A549 (cell line): ENCODE data around the gene CTDSPL.

Experiments used
- CHD2 ChIP-seq: fragments of 150-350 bp; IDR thresholded peaks from 2 replicates; pipeline ENCODE4 v1.6.1; 2014; ENCODE audit warnings: low read length; ENCODE audit not compliant: partially characterized antibody
- CTCF ChIP-seq: fragments of >200 bp; sonication (Bioruptor Twin); formaldehyde crosslinking; IDR thresholded peaks from 3 replicates; pipeline ENCODE4 v1.5.1; 2016
- EP300 ChIP-seq, 2 experiments: fragments of >200 bp; sonication (Bioruptor Twin); formaldehyde crosslinking; IDR thresholded peaks; 2 replicates in 1 of 2; 3 replicates in 1 of 2; pipeline ENCODE4 v1.6.1; 2016 to 2017
- GATA3 ChIP-seq: IDR thresholded peaks from 2 replicates; pipeline ENCODE4 v1.6.1; 2012; ENCODE audit warnings: borderline replicate concordance
- HMGXB4 ChIP-seq: fragments of 250-450 bp; sonication (Bioruptor Pico); IDR thresholded peaks from 2 replicates; pipeline ENCODE4 v1.5.0; 2021; ENCODE audit warnings: mild to moderate bottlenecking, moderate library complexity, borderline replicate concordance
- HOXA7 ChIP-seq: fragments of 250-450 bp; sonication (Bioruptor Pico); IDR thresholded peaks from 2 replicates; pipeline ENCODE4 v1.5.0; 2020; ENCODE audit warnings: mild to moderate bottlenecking, moderate library complexity
- NR3C1 ChIP-seq: fragments of >200 bp; sonication (Bioruptor Twin); formaldehyde crosslinking; IDR thresholded peaks from 3 replicates; pipeline ENCODE4 v1.6.1; 2017
- SMC3 ChIP-seq: fragments of >200 bp; sonication (Bioruptor Twin); formaldehyde crosslinking; IDR thresholded peaks from 3 replicates; pipeline ENCODE4 v1.6.1; 2018; ENCODE audit warnings: inconsistent platforms

- TF ChIP-seq CTCF: no peak
- TF ChIP-seq CHD2: no peak
- no peak for TF ChIP-seq NR3C1
- no peak for TF ChIP-seq GATA3
- no peak for TF ChIP-seq SMC3
- no peak for TF ChIP-seq EP300 (IDR thresholded peaks at IDR 0.05)
- TF ChIP-seq HOXA7: no peak
- no peak for TF ChIP-seq HMGXB4 (CRISPR knock-in tag)
Measured at GRCh38 chr3:37994639-37994972, 132.9 kb downstream of the CTDSPL start.
